Neural cell (in vitro differentiated cells): ENCODE measurements around the gene RIMS1. TPM values are rescaled to one million over a fixed set of nuclear protein-coding genes. Genes with fewer than 3 reads are reported as not detected.

Source experiments
- H2AFZ ChIP-seq: fragments of 200-600, 300-800 bp; sonication (generic), shearing (Covaris generic); 2 replicates; pipeline ENCODE4 v1.6.0; 2014; ENCODE audit warnings: low read depth, mild to moderate bottlenecking, antibody characterized with exemption, low read length, moderate library complexity
- H3F3A ChIP-seq: fragments of 200-600 bp; shearing (Covaris generic); 2 replicates; pipeline ENCODE4 v1.6.1; 2016; ENCODE audit warnings: mild to moderate bottlenecking, moderate library complexity, mixed read lengths, antibody characterized with exemption, low read length; ENCODE audit not compliant: insufficient read depth, poor library complexity, severe bottlenecking
- H3K27ac ChIP-seq: fragments of 200-600, 300-800 bp; sonication (generic), shearing (Covaris generic); 2 replicates; pipeline ENCODE4 v1.5.1; 2014; ENCODE audit warnings: mild to moderate bottlenecking, low read length, moderate library complexity
- H3K27me3 ChIP-seq: fragments of 300-800, 200-600 bp; sonication (generic), shearing (Covaris generic); 2 replicates; pipeline ENCODE4 v1.6.0; 2014; ENCODE audit warnings: mild to moderate bottlenecking, low read depth, low read length, moderate library complexity; ENCODE audit not compliant: insufficient read depth
- H3K36me3 ChIP-seq: fragments of 300-800, 200-600 bp; sonication (generic), shearing (Covaris generic); 2 replicates; pipeline ENCODE4 v1.5.1; 2014; ENCODE audit warnings: mild to moderate bottlenecking, antibody characterized with exemption, low read length, moderate library complexity; ENCODE audit not compliant: insufficient read depth
- H3K4me2 ChIP-seq: fragments of 300-800, 200-600 bp; sonication (generic), shearing (Covaris generic); 2 replicates; pipeline ENCODE4 v1.6.0; 2014; ENCODE audit warnings: mild to moderate bottlenecking, low read length
- H3K4me3 ChIP-seq: fragments of 300-800, 200-600 bp; sonication (generic), shearing (Covaris generic); 2 replicates; pipeline ENCODE4 v1.5.1; 2014; ENCODE audit warnings: mild to moderate bottlenecking, low read length, moderate library complexity
- H3K79me2 ChIP-seq: fragments of 200-600 bp; shearing (Covaris generic); replicated peaks from 2 replicates; pipeline ENCODE4 v1.6.0; 2014; ENCODE audit warnings: mild to moderate bottlenecking, low read length, moderate library complexity; ENCODE audit not compliant: insufficient read depth
- H3K9ac ChIP-seq: fragments of 300-800, 200-600 bp; sonication (generic), shearing (Covaris generic); 2 replicates; pipeline ENCODE4 v1.6.1; 2016; ENCODE audit warnings: mild to moderate bottlenecking, low read length, mixed read lengths
- H3K9me2 ChIP-seq: fragments of 200-600 bp; shearing (Covaris generic); 2 replicates; pipeline ENCODE4 v1.6.1; 2016; ENCODE audit warnings: mild to moderate bottlenecking, low read length, mixed read lengths; ENCODE audit not compliant: insufficient read depth
- H3K9me3 ChIP-seq: fragments of 200-600, 300-800 bp; sonication (generic), shearing (Covaris generic); 2 replicates; pipeline ENCODE4 v1.6.1; 2016; ENCODE audit warnings: mild to moderate bottlenecking, mixed run types, low read length, moderate library complexity, mixed read lengths
- H4K20me1 ChIP-seq: fragments of 200-600 bp; shearing (Covaris generic); 2 replicates; pipeline ENCODE4 v1.6.1; 2016; ENCODE audit warnings: mild to moderate bottlenecking, mixed run types; ENCODE audit not compliant: insufficient read depth
- EP300 ChIP-seq: fragments of 450-650 bp; conservative IDR thresholded peaks from 2 replicates; pipeline ENCODE4 v1.6.1; 2014; ENCODE audit warnings: antibody characterized with exemption, mild to moderate bottlenecking, moderate library complexity; ENCODE audit not compliant: poor library complexity, severe bottlenecking
- EZH2 ChIP-seq: fragments of 200-600, 300-800 bp; shearing (Covaris generic), sonication (generic); IDR thresholded peaks from 2 replicates; pipeline ENCODE4 v1.6.1; 2014; ENCODE audit warnings: antibody characterized with exemption, low read length, borderline replicate concordance, mild to moderate bottlenecking; ENCODE audit not compliant: insufficient read depth, poor library complexity, severe bottlenecking
- MXI1 ChIP-seq: fragments of 450-650 bp; conservative IDR thresholded peaks from 2 replicates; pipeline ENCODE4 v1.6.1; 2014; ENCODE audit warnings: antibody characterized with exemption, mild to moderate bottlenecking; ENCODE audit not compliant: poor library complexity, severe bottlenecking
- POLR2AphosphoS5 ChIP-seq: IDR thresholded peaks from 2 replicates; pipeline ENCODE4 v1.6.1; 2012
- RAD21 ChIP-seq: fragments of 450-650 bp; conservative IDR thresholded peaks from 2 replicates; pipeline ENCODE4 v1.6.1; 2014; ENCODE audit warnings: antibody characterized with exemption, mild to moderate bottlenecking, moderate library complexity
- SMC3 ChIP-seq: fragments of 450-650 bp; conservative IDR thresholded peaks from 2 replicates; pipeline ENCODE4 v1.6.1; 2014; ENCODE audit warnings: antibody characterized with exemption, mild to moderate bottlenecking, moderate library complexity; ENCODE audit not compliant: poor library complexity
- TAF1 ChIP-seq: IDR thresholded peaks from 2 replicates; pipeline ENCODE4 v1.6.1; 2012; ENCODE audit warnings: low read depth
- polyA plus RNA-seq: library from polyadenylated mRNA; depleted of rRNA; stranded (reverse); fragments of >200 nt; gene quantifications from 2 replicates; pipeline ENCODE4 v1.2.3, GENCODE V29; 2014
- TF ChIP-seq, protein P1 (sequence below): IDR thresholded peaks from 2 replicates; pipeline ENCODE4 v1.6.1; 2012; ENCODE audit warnings: borderline replicate concordance
- TF ChIP-seq, protein P2 (sequence below): fragments of 450-650 bp; IDR thresholded peaks from 2 replicates; pipeline ENCODE4 v1.5.1; 2014; ENCODE audit warnings: antibody characterized with exemption, mild to moderate bottlenecking, moderate library complexity; ENCODE audit not compliant: poor library complexity, severe bottlenecking

RIMS1 gene
- polyA plus RNA-seq, 1 donor from 2014 or later, result 17.8 TPM

DNA sequence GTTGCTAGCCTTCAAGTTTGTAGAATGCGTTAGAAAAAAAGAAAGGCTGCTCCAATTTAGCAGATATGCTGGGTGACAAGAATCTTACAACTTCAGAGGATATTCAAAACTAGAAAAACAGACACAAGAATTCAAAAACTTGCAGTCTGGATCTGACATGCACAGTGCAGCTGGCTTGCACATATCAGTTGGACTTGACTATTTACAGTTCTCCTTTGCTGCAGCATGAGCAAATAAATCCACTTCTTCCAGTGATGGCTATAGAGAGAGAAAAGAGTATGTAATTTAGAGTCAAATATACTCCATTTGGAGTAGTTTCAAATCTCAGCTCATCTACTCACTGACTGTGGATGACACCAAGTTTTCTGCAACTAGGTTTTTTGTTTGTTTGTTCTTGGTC is 247.0 kb downstream of the RIMS1 start:
- H3K27ac ChIP-seq, result no peak overlapping the region
- H4K20me1 ChIP-seq, result no peaks in the 10 kb centered on the region
- H3K27me3 ChIP-seq, result no peaks in the 10 kb centered on the region
- no peaks in the 10 kb centered on the region for H3K9me3 ChIP-seq
- no peaks in the 10 kb centered on the region for H3K9me2 ChIP-seq
- H3F3A ChIP-seq, result no peaks in the 10 kb centered on the region
- H3K4me3 ChIP-seq, result no peak overlapping the region
- H3K79me2 ChIP-seq, result no peaks in the 10 kb centered on the region
- TF ChIP-seq TAF1 (no peak), RAD21 (no peak), EP300 (no peak), EZH2 (no peak), MXI1 (no peak), SMC3 (no peak), POLR2AphosphoS5 (no peak)
- TF ChIP-seq, protein P1, sequence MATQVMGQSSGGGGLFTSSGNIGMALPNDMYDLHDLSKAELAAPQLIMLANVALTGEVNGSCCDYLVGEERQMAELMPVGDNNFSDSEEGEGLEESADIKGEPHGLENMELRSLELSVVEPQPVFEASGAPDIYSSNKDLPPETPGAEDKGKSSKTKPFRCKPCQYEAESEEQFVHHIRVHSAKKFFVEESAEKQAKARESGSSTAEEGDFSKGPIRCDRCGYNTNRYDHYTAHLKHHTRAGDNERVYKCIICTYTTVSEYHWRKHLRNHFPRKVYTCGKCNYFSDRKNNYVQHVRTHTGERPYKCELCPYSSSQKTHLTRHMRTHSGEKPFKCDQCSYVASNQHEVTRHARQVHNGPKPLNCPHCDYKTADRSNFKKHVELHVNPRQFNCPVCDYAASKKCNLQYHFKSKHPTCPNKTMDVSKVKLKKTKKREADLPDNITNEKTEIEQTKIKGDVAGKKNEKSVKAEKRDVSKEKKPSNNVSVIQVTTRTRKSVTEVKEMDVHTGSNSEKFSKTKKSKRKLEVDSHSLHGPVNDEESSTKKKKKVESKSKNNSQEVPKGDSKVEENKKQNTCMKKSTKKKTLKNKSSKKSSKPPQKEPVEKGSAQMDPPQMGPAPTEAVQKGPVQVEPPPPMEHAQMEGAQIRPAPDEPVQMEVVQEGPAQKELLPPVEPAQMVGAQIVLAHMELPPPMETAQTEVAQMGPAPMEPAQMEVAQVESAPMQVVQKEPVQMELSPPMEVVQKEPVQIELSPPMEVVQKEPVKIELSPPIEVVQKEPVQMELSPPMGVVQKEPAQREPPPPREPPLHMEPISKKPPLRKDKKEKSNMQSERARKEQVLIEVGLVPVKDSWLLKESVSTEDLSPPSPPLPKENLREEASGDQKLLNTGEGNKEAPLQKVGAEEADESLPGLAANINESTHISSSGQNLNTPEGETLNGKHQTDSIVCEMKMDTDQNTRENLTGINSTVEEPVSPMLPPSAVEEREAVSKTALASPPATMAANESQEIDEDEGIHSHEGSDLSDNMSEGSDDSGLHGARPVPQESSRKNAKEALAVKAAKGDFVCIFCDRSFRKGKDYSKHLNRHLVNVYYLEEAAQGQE, result no peak
- TF ChIP-seq, protein P2, sequence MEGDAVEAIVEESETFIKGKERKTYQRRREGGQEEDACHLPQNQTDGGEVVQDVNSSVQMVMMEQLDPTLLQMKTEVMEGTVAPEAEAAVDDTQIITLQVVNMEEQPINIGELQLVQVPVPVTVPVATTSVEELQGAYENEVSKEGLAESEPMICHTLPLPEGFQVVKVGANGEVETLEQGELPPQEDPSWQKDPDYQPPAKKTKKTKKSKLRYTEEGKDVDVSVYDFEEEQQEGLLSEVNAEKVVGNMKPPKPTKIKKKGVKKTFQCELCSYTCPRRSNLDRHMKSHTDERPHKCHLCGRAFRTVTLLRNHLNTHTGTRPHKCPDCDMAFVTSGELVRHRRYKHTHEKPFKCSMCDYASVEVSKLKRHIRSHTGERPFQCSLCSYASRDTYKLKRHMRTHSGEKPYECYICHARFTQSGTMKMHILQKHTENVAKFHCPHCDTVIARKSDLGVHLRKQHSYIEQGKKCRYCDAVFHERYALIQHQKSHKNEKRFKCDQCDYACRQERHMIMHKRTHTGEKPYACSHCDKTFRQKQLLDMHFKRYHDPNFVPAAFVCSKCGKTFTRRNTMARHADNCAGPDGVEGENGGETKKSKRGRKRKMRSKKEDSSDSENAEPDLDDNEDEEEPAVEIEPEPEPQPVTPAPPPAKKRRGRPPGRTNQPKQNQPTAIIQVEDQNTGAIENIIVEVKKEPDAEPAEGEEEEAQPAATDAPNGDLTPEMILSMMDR, result no peak
- no peak overlapping the region for H2AFZ ChIP-seq
- H3K9ac ChIP-seq, result no peak overlapping the region
- H3K36me3 ChIP-seq, result no peaks in the 10 kb centered on the region
- no peak overlapping the region for H3K4me2 ChIP-seq

DNA sequence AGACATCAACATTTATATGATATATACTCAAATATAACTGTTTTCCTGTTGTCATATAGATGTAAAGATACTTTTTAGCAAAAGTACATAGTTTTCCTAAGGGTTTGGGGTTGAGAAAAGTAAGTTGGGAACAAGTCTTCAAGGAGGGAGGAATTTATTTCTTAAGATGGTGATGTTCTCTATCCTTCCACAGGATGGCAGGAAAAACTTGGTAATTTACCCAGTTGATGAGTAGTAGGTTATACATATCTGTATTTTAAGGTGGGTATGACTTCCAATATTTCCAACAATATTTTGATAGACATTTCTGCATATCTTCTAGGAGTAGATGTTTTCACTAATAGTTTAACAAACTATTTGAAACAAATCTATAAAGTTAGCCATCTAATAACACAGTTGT is 254.4 kb downstream of the RIMS1 start:
- no peaks in the 10 kb centered on the region for H3K9me2 ChIP-seq
- no peak overlapping the region for H3K4me3 ChIP-seq
- H3K79me2 ChIP-seq, result no peaks in the 10 kb centered on the region
- no peaks in the 10 kb centered on the region for H3K27me3 ChIP-seq
- H3K9ac ChIP-seq, result no peak overlapping the region
- H4K20me1 ChIP-seq, result no peaks in the 10 kb centered on the region
- H3K9me3 ChIP-seq, result no peaks in the 10 kb centered on the region
- H2AFZ ChIP-seq, result no peak overlapping the region
- TF ChIP-seq, protein P1, result no peak
- TF ChIP-seq EZH2 (no peak), EP300 (no peak), TAF1 (no peak), MXI1 (no peak), POLR2AphosphoS5 (no peak), RAD21 (no peak), SMC3 (no peak)
- TF ChIP-seq, protein P2, result no peak
- H3F3A ChIP-seq, result no peaks in the 10 kb centered on the region
- no peak overlapping the region for H3K4me2 ChIP-seq
- no peak overlapping the region for H3K27ac ChIP-seq
- no peaks in the 10 kb centered on the region for H3K36me3 ChIP-seq
